PFSK-1 (cell line): ENCODE results near the gene JSRP1.

Source experiments
- FOXP2 ChIP-seq: optimal IDR thresholded peaks from 2 replicates; pipeline ENCODE3; 2011; ENCODE audit warnings: borderline replicate concordance, control low read depth, inconsistent platforms; ENCODE audit not compliant: insufficient read depth; ENCODE audit errors: extremely low read length, extremely low read depth
- SIN3A ChIP-seq: IDR thresholded peaks from 2 replicates; pipeline ENCODE4 v1.6.1; 2012; ENCODE audit warnings: mild to moderate bottlenecking, low read length, moderate library complexity, borderline replicate concordance; ENCODE audit not compliant: insufficient read depth
- TAF1 ChIP-seq: IDR thresholded peaks from 2 replicates; pipeline ENCODE4 v1.6.1; 2012; ENCODE audit warnings: low read length, control low read depth, borderline replicate concordance; ENCODE audit not compliant: insufficient read depth
- TF ChIP-seq, protein P1 (sequence below), 2 experiments: IDR thresholded peaks; 2 replicates each; pipeline versions ENCODE4 v1.6.1 to v1.8.0; 2011 to 2012; ENCODE audit warnings: low read depth in 2 of 2, low read length in 2 of 2, control low read depth in 1 of 2, inconsistent platforms in 1 of 2, mild to moderate bottlenecking in 1 of 2, moderate library complexity in 1 of 2; ENCODE audit not compliant: insufficient read depth in 1 of 2

DNA sequence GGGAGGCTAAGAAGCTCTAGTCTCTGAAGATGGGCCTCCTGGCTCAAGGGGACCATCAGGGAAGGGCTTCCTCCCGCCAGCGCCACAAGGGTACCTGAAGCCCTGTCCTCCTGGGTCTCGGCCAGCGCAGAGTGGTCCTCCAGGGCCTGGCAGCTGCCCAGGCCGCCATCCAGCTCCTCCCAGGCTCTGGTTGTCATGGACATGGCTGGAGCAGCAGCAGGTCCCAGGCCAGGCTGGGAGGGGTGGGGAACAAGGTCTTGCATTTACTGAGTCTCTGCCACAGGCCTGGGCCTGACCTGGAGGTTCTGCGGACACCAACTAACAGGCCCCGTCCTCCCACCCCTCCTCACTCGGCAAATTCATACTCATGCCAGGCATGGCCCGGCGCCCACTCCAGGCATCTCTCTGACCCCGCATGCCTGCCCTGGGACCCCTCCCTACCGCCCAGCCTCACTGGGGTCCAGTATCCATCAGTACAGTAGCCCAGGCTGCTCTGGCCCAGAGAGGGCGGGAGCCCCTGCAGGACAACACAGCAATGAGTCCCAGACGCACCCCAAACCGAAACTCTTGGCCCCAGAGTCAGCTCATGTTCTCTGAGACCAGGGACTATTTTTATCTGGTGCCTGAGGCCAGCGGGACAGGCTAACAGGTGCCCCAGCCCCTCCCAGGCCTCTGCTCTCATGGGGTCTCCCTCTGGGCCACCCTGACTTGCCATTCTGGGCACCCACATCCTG is 938 bp downstream of the JSRP1 start:
- TF ChIP-seq, protein P1, sequence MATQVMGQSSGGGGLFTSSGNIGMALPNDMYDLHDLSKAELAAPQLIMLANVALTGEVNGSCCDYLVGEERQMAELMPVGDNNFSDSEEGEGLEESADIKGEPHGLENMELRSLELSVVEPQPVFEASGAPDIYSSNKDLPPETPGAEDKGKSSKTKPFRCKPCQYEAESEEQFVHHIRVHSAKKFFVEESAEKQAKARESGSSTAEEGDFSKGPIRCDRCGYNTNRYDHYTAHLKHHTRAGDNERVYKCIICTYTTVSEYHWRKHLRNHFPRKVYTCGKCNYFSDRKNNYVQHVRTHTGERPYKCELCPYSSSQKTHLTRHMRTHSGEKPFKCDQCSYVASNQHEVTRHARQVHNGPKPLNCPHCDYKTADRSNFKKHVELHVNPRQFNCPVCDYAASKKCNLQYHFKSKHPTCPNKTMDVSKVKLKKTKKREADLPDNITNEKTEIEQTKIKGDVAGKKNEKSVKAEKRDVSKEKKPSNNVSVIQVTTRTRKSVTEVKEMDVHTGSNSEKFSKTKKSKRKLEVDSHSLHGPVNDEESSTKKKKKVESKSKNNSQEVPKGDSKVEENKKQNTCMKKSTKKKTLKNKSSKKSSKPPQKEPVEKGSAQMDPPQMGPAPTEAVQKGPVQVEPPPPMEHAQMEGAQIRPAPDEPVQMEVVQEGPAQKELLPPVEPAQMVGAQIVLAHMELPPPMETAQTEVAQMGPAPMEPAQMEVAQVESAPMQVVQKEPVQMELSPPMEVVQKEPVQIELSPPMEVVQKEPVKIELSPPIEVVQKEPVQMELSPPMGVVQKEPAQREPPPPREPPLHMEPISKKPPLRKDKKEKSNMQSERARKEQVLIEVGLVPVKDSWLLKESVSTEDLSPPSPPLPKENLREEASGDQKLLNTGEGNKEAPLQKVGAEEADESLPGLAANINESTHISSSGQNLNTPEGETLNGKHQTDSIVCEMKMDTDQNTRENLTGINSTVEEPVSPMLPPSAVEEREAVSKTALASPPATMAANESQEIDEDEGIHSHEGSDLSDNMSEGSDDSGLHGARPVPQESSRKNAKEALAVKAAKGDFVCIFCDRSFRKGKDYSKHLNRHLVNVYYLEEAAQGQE (IDR thresholded peaks at IDR 0.05; ENCODE audit: insufficient read depth in 1 of 2, low read depth in 2 of 2, low read length in 2 of 2): no peak
- TF ChIP-seq FOXP2 (no peak), TAF1 (no peak), SIN3A (no peak)
